Endothelial cell of umbilical vein (primary cell): ENCODE data around the gene ST6GAL2. TPM values are rescaled to one million over a fixed set of nuclear protein-coding genes. Genes with fewer than 3 reads are reported as not detected.

Source experiments
- BruUV-seq: library from RNA; stranded (reverse); fragments of 400-500 nt; replicated peaks from 2 replicates; lab custom pipeline; 2021; lab: Mats Ljungman, UMichigan
- CTCF ChIA-PET: fragments of 300-600, 350-600 bp; sonication (Branson Sonifier 250); formaldehyde crosslinking; loops from one replicate; lab custom pipeline; 2021; ENCODE audit warnings: antibody characterized with exemption, inconsistent platforms; lab: Charles Lee
- POLR2A ChIA-PET: fragments of 300-600, 350-600 bp; sonication (Branson Sonifier 250); formaldehyde crosslinking; loops from one replicate; lab custom pipeline; 2021; ENCODE audit warnings: antibody characterized with exemption, inconsistent platforms; lab: Charles Lee
- DNase-seq: peaks from one replicate; pipeline ENCODE4 v3.0.0-alpha.2; 2011; ENCODE audit warnings: low read depth, low spot score
- FAIRE-seq: peaks from 2 replicates; lab custom pipeline; 2011; peaks lifted over from hg19 to GRCh38; lab: Jason Lieb, UNC
- H2AFZ ChIP-seq: 2 replicates; pipeline ENCODE4 v1.6.0; 2012; ENCODE audit warnings: low read depth, low read length, control low read depth, inconsistent platforms
- H3K27ac ChIP-seq: 2 replicates; pipeline ENCODE4 v1.5.1; 2011; ENCODE audit warnings: low read depth, mild to moderate bottlenecking, control low read depth, low read length, moderate library complexity; ENCODE audit not compliant: insufficient read depth
- H3K27me3 ChIP-seq, 2 experiments: 2 replicates each; pipeline versions ENCODE4 v1.6.0 to v1.6.1; 2011; ENCODE audit warnings: low read length in 2 of 2, mixed read lengths in 1 of 2; ENCODE audit not compliant: control insufficient read depth in 2 of 2, insufficient read depth in 2 of 2
- H3K36me3 ChIP-seq, 2 experiments: 2 replicates in 1 of 2; 3 replicates in 1 of 2; pipeline ENCODE4 v1.5.1; 2011; ENCODE audit warnings: low read length in 2 of 2, mild to moderate bottlenecking in 1 of 2, moderate library complexity in 1 of 2; ENCODE audit not compliant: control insufficient read depth in 2 of 2, insufficient read depth in 2 of 2; ENCODE audit errors: extremely low read depth in 1 of 2
- H3K4me1 ChIP-seq: 3 replicates; pipeline ENCODE4 v1.5.1; 2011; ENCODE audit warnings: mild to moderate bottlenecking, low read length; ENCODE audit not compliant: control insufficient read depth, insufficient read depth; ENCODE audit errors: extremely low read depth
- H3K4me2 ChIP-seq: 2 replicates; pipeline ENCODE4 v1.6.1; 2011; ENCODE audit warnings: low read length, control low read depth, mixed read lengths; ENCODE audit not compliant: insufficient read depth
- H3K4me3 ChIP-seq, 3 experiments: fragments of 200-600 bp in 1 of 3; sonication (generic), shearing (Covaris generic) in 1 of 3; replicated peaks in 1 of 3; 2 replicates each; pipeline ENCODE4 v1.5.1; 2011 to 2016; ENCODE audit warnings: control low read depth in 3 of 3, low read length in 3 of 3, mild to moderate bottlenecking in 2 of 3, inconsistent platforms in 1 of 3, low read depth in 1 of 3, moderate library complexity in 1 of 3; ENCODE audit not compliant: insufficient read depth in 1 of 3
- H3K79me2 ChIP-seq: 2 replicates; pipeline ENCODE4 v1.6.0; 2012; ENCODE audit warnings: low read length, inconsistent platforms; ENCODE audit not compliant: control insufficient read depth, insufficient read depth
- H3K9ac ChIP-seq: replicated peaks from 2 replicates; pipeline ENCODE3; 2011; ENCODE audit warnings: low read length, control low read depth; ENCODE audit not compliant: insufficient read depth; ENCODE audit errors: extremely low read depth
- H3K9me1 ChIP-seq: replicated peaks from 3 replicates; pipeline ENCODE4 v1.6.0; 2011; ENCODE audit warnings: mild to moderate bottlenecking, low read length; ENCODE audit not compliant: control insufficient read depth, insufficient read depth; ENCODE audit errors: extremely low read depth
- H3K9me3 ChIP-seq: replicated peaks from 2 replicates; pipeline ENCODE4 v1.5.1; 2012; ENCODE audit warnings: low read length, inconsistent platforms; ENCODE audit not compliant: control insufficient read depth, insufficient read depth
- H4K20me1 ChIP-seq: replicated peaks from 2 replicates; pipeline ENCODE3; 2011; ENCODE audit warnings: mild to moderate bottlenecking, low read length; ENCODE audit not compliant: control insufficient read depth, insufficient read depth; ENCODE audit errors: extremely low read depth
- CTCF ChIP-seq, 2 donors: IDR thresholded peaks; 1 replicate in 1 of 2; 2 replicates in 1 of 2; pipeline ENCODE4 v1.5.1; 2011; ENCODE audit warnings: low read length in 2 of 2, mild to moderate bottlenecking in 2 of 2, moderate library complexity in 2 of 2, control low read depth in 1 of 2, inconsistent platforms in 1 of 2, low read depth in 1 of 2; ENCODE audit not compliant: insufficient read depth in 1 of 2; ENCODE audit errors: extremely low read depth in 1 of 2
- EZH2 ChIP-seq: IDR thresholded peaks from 2 replicates; pipeline ENCODE4 v1.6.1; 2012; ENCODE audit warnings: borderline replicate concordance, low read depth, mild to moderate bottlenecking, moderate library complexity, low read length, inconsistent platforms; ENCODE audit not compliant: severe bottlenecking
- FOS ChIP-seq: IDR thresholded peaks from 2 replicates; pipeline ENCODE4 v1.6.1; 2011; ENCODE audit warnings: mild to moderate bottlenecking, low read length, moderate library complexity, borderline replicate concordance; ENCODE audit not compliant: insufficient read depth
- GATA2 ChIP-seq: IDR thresholded peaks from 2 replicates; pipeline ENCODE4 v1.7.0; 2011; ENCODE audit warnings: low read depth, mild to moderate bottlenecking, moderate library complexity, mixed read lengths, low read length; ENCODE audit not compliant: insufficient read length, insufficient read depth
- JUN ChIP-seq: IDR thresholded peaks from 2 replicates; pipeline ENCODE4 v1.6.1; 2011; ENCODE audit warnings: borderline replicate concordance, low read depth; ENCODE audit not compliant: insufficient read length, insufficient read depth
- MAX ChIP-seq: IDR thresholded peaks from 2 replicates; pipeline ENCODE4 v1.6.1; 2011; ENCODE audit not compliant: insufficient read depth, insufficient read length
- MYC ChIP-seq: IDR thresholded peaks from one replicate; pipeline ENCODE4 v1.6.1; 2011; ENCODE audit warnings: mild to moderate bottlenecking, low read depth, low read length
- POLR2A ChIP-seq: IDR thresholded peaks from 2 replicates; pipeline ENCODE4 v1.6.1; 2012; ENCODE audit warnings: low read depth, mild to moderate bottlenecking, control low read depth, low read length
- POLR2AphosphoS5 ChIP-seq: IDR thresholded peaks from 2 replicates; pipeline ENCODE4 v1.6.1; 2012; ENCODE audit warnings: low read depth, mild to moderate bottlenecking, control low read depth, low read length, moderate library complexity; ENCODE audit not compliant: insufficient read depth
- dilution Hi-C: fragments of 300-500 bp; cut with MboI; formaldehyde crosslinking; loops from one replicate; pipeline ENCODE4 v1.15.0; 2019; ENCODE audit warnings: low sequenced_read_pairs; ENCODE audit not compliant: extremely low pct_ligation_motif_present
- intact Hi-C: fragments of 100-400 bp; cut with micrococcal nuclease; formaldehyde crosslinking; loops from one replicate; pipeline ENCODE4 v1.10.0; 2022
- polyA plus RNA-seq, 4 experiments: library from polyadenylated mRNA; depleted of rRNA in 3 of 4; stranded (reverse) in 3 of 4; unstranded in 1 of 4; fragments of >200 nt; gene quantifications; 2 replicates each; pipeline versions ENCODE4 v1.2.1 to v1.2.3, GENCODE V29; 2011 to 2012; ENCODE audit warnings: missing spikeins in 1 of 4
- total RNA-seq: library from RNA; stranded (reverse); gene quantifications from 2 replicates; pipeline ENCODE4 v1.2.3, GENCODE V29; 2021

The ST6GAL2 gene
- total and polyA plus RNA-seq, 2 donors (not counting 3 experiments of a cell fraction or from before 2014, with no cell fraction given) = not detected

- no peaks in the 10 kb centered on the region for H3K4me1 ChIP-seq
- no peak for TF ChIP-seq CTCF (IDR thresholded peaks at IDR 0.05; ENCODE audit: extremely low read depth in 1 of 2, insufficient read depth in 1 of 2, low read depth in 1 of 2, low read length in 2 of 2)
- H3K9me3 ChIP-seq = peaks cover 2% of the 10 kb centered on the region
- BruUV-seq = no TSS peak
- no peak overlapping the region for H2AFZ ChIP-seq
- CTCF ChIA-PET = no interaction called here
- no peak overlapping the region for H3K27ac ChIP-seq
- H3K79me2 ChIP-seq = no peaks in the 10 kb centered on the region
- H3K9ac ChIP-seq = no peak overlapping the region
- H3K9me1 ChIP-seq = no peaks in the 10 kb centered on the region
- DNase-seq (no peak), FAIRE-seq (no peak)
- H4K20me1 ChIP-seq = no peaks in the 10 kb centered on the region
- no peaks in the 10 kb centered on the region for H3K27me3 ChIP-seq
- intact Hi-C loops (no loop called here), dilution Hi-C loops (no loop called here)
- no peaks in the 10 kb centered on the region for H3K36me3 ChIP-seq
- H3K4me2 ChIP-seq = no peak overlapping the region
- H3K4me3 ChIP-seq = no peak overlapping the region
- POLR2A ChIA-PET = no interaction called here
These were observed 28.0 kb downstream of the ST6GAL2 start for GRCh38 chr2:106857882-106858478.

GRCh38 chr2:106853631-106854030 is 32.3 kb downstream of the ST6GAL2 start:
- intact Hi-C loops = no loop called here
- no peaks in the 10 kb centered on the region for H3K79me2 ChIP-seq
- TF ChIP-seq MAX (no peak), POLR2A (no peak), CTCF (IDR thresholded peaks at IDR 0.05; ENCODE audit: extremely low read depth in 1 of 2, insufficient read depth in 1 of 2, low read depth in 1 of 2, low read length in 2 of 2) (no peak), GATA2 (no peak), EZH2 (no peak), FOS (no peak), POLR2AphosphoS5 (no peak), MYC (no peak), JUN (no peak)
- no peak overlapping the region for H3K4me2 ChIP-seq
- no peak for DNase-seq
- H3K4me3 ChIP-seq = no peak overlapping the region
- no TSS peak for BruUV-seq
- no peaks in the 10 kb centered on the region for H3K36me3 ChIP-seq
- no peaks in the 10 kb centered on the region for H3K27me3 ChIP-seq
- FAIRE-seq = no peak
- H3K27ac ChIP-seq = no peak overlapping the region
- no peaks in the 10 kb centered on the region for H3K4me1 ChIP-seq
- H3K9ac ChIP-seq = no peak overlapping the region
- dilution Hi-C loops = no loop called here
- H3K9me3 ChIP-seq = peaks cover 2% of the 10 kb centered on the region
- CTCF ChIA-PET = no interaction called here
- POLR2A ChIA-PET = no interaction called here
- no peaks in the 10 kb centered on the region for H3K9me1 ChIP-seq
- H2AFZ ChIP-seq = no peak overlapping the region
- no peaks in the 10 kb centered on the region for H4K20me1 ChIP-seq
